H9 (cell line): Measurements from ENCODE around the gene NRG3. TPM values are rescaled to one million over a fixed set of nuclear protein-coding genes. Genes with fewer than 3 reads are reported as not detected.

Source experiments
- DNase-seq: peaks from one replicate; pipeline ENCODE4 v3.0.0-alpha.2; 2017
- H2AFZ ChIP-seq: one replicate; pipeline ENCODE4 v1.6.1; 2013; ENCODE audit warnings: mild to moderate bottlenecking, low read length, control low read depth, moderate library complexity
- H2AK5ac ChIP-seq: 2 replicates; pipeline ENCODE4 v1.6.1; 2013; ENCODE audit warnings: low read length, control low read depth, mixed read lengths; ENCODE audit not compliant: insufficient read length
- H2BK120ac ChIP-seq: one replicate; pipeline ENCODE4 v1.6.1; 2013; ENCODE audit warnings: low read depth, mild to moderate bottlenecking, low read length, control low read depth, inconsistent platforms; ENCODE audit not compliant: poor library complexity, severe bottlenecking
- H2BK12ac ChIP-seq: 2 replicates; pipeline ENCODE4 v1.6.1; 2013; ENCODE audit warnings: low read length, control low read depth, mixed read lengths, low read depth; ENCODE audit not compliant: insufficient read length
- H2BK15ac ChIP-seq: 2 replicates; pipeline ENCODE4 v1.6.1; 2013; ENCODE audit warnings: low read depth, low read length, control low read depth
- H2BK20ac ChIP-seq: one replicate; pipeline ENCODE4 v1.6.1; 2013; ENCODE audit warnings: low read depth, mild to moderate bottlenecking, low read length, control low read depth, inconsistent platforms; ENCODE audit not compliant: poor library complexity, severe bottlenecking
- H2BK5ac ChIP-seq: 2 replicates; pipeline ENCODE4 v1.6.1; 2013; ENCODE audit warnings: low read length, control low read depth, mixed read lengths; ENCODE audit not compliant: insufficient read length
- H3K14ac ChIP-seq: 2 replicates; pipeline ENCODE4 v1.6.1; 2013; ENCODE audit warnings: low read length, control low read depth; ENCODE audit not compliant: insufficient read depth
- H3K18ac ChIP-seq: 2 replicates; pipeline ENCODE4 v1.6.1; 2013; ENCODE audit warnings: low read depth, mild to moderate bottlenecking, mixed read lengths, low read length, control low read depth; ENCODE audit not compliant: insufficient read length
- H3K23ac ChIP-seq: 2 replicates; pipeline ENCODE4 v1.6.1; 2013; ENCODE audit warnings: low read length, control low read depth, mixed read lengths, low read depth; ENCODE audit not compliant: insufficient read length
- H3K23me2 ChIP-seq: 2 replicates; pipeline ENCODE4 v1.6.1; 2013; ENCODE audit warnings: low read depth, mild to moderate bottlenecking, mixed read lengths, low read length, control low read depth; ENCODE audit not compliant: insufficient read length, poor library complexity, severe bottlenecking
- H3K27ac ChIP-seq: 2 replicates; pipeline ENCODE4 v1.5.1; 2013; ENCODE audit warnings: low read length, control low read depth, mixed read lengths, low read depth; ENCODE audit not compliant: insufficient read length
- H3K27me3 ChIP-seq: 2 replicates; pipeline ENCODE4 v1.6.1; 2013; ENCODE audit warnings: low read length, control low read depth, inconsistent platforms; ENCODE audit not compliant: insufficient read depth
- H3K4ac ChIP-seq: 2 replicates; pipeline ENCODE4 v1.6.1; 2013; ENCODE audit warnings: low read depth, mild to moderate bottlenecking, control low read depth, inconsistent platforms, low read length, moderate library complexity
- H3K4me1 ChIP-seq: 2 replicates; pipeline ENCODE4 v1.6.1; 2013; ENCODE audit warnings: low read length, control low read depth, inconsistent platforms; ENCODE audit not compliant: insufficient read depth
- H3K4me2 ChIP-seq: 2 replicates; pipeline ENCODE4 v1.6.1; 2013; ENCODE audit warnings: low read length, control low read depth, mixed read lengths; ENCODE audit not compliant: insufficient read length, insufficient read depth
- H3K56ac ChIP-seq: 2 replicates; pipeline ENCODE4 v1.6.1; 2013; ENCODE audit warnings: low read depth, mild to moderate bottlenecking, mixed read lengths, low read length, control low read depth; ENCODE audit not compliant: insufficient read length
- H3K79me1 ChIP-seq: 2 replicates; pipeline ENCODE4 v1.6.1; 2013; ENCODE audit warnings: low read depth, mild to moderate bottlenecking, moderate library complexity, low read length, control low read depth, inconsistent platforms; ENCODE audit not compliant: insufficient read depth, poor library complexity, severe bottlenecking
- H3K79me2 ChIP-seq: 2 replicates; pipeline ENCODE4 v1.6.1; 2013; ENCODE audit warnings: low read length, control low read depth, inconsistent platforms; ENCODE audit not compliant: insufficient read depth
- H3K9ac ChIP-seq: 2 replicates; pipeline ENCODE4 v1.6.1; 2013; ENCODE audit warnings: low read length, control low read depth, mixed read lengths; ENCODE audit not compliant: insufficient read length; ENCODE audit errors: extremely low read depth
- H3K9me3 ChIP-seq: one replicate; pipeline ENCODE4 v1.6.1; 2013; ENCODE audit warnings: low read depth, low read length, inconsistent platforms; ENCODE audit not compliant: control insufficient read depth
- H3T11ph ChIP-seq: one replicate; pipeline ENCODE4 v1.6.1; 2013; ENCODE audit warnings: mild to moderate bottlenecking, low read length, control low read depth, inconsistent platforms
- H4K20me1 ChIP-seq: one replicate; pipeline ENCODE4 v1.6.1; 2013; ENCODE audit not compliant: control insufficient read depth, insufficient read length, insufficient read depth
- H4K5ac ChIP-seq: 2 replicates; pipeline ENCODE4 v1.6.1; 2013; ENCODE audit warnings: low read depth, mild to moderate bottlenecking, mixed read lengths, low read length, control low read depth; ENCODE audit not compliant: insufficient read length
- H4K8ac ChIP-seq: replicated peaks from 2 replicates; pipeline ENCODE4 v1.6.1; 2013; ENCODE audit warnings: low read length, control low read depth, mixed read lengths, low read depth; ENCODE audit not compliant: insufficient read length
- H4K91ac ChIP-seq: 2 replicates; pipeline ENCODE4 v1.6.1; 2013; ENCODE audit warnings: low read depth, mild to moderate bottlenecking, moderate library complexity, mixed read lengths, low read length, control low read depth; ENCODE audit not compliant: insufficient read length
- H3K27ac Mint-ChIP-seq, 3 experiments: 2 replicates in 2 of 3; 3 replicates in 1 of 3; pipeline ENCODE4 v1.8.0; 2020 to 2021; ENCODE audit warnings: mixed read lengths in 3 of 3, mild to moderate bottlenecking in 1 of 3, moderate library complexity in 1 of 3
- H3K27me3 Mint-ChIP-seq: 2 replicates; pipeline ENCODE4 v1.8.0; 2021; ENCODE audit warnings: low read depth, mild to moderate bottlenecking, moderate library complexity, mixed read lengths
- H3K36me3 Mint-ChIP-seq, 3 experiments: 2 replicates in 2 of 3; 3 replicates in 1 of 3; pipeline ENCODE4 v1.8.0; 2020 to 2021; ENCODE audit warnings: low read depth in 3 of 3, mixed read lengths in 3 of 3; ENCODE audit not compliant: insufficient read depth in 1 of 3
- H3K4me1 Mint-ChIP-seq, 2 experiments: 2 replicates each; pipeline ENCODE4 v1.8.0; 2020; ENCODE audit warnings: mixed read lengths in 2 of 2
- H3K4me3 Mint-ChIP-seq, 2 experiments: 2 replicates in 1 of 2; 3 replicates in 1 of 2; pipeline ENCODE4 v1.8.0; 2020 to 2021; ENCODE audit warnings: mild to moderate bottlenecking in 2 of 2, mixed read lengths in 2 of 2, moderate library complexity in 1 of 2
- H3K9me3 Mint-ChIP-seq, 2 experiments: 2 replicates in 1 of 2; 3 replicates in 1 of 2; pipeline ENCODE4 v1.8.0; 2020; ENCODE audit warnings: mild to moderate bottlenecking in 2 of 2, mixed read lengths in 2 of 2, moderate library complexity in 1 of 2
- WGBS: extraction: QIAGEN DNeasy Blood & Tissue Kit; methylation state at CpG from one replicate; pipeline ENCODE4 v1.1.7; 2013; ENCODE audit warnings: missing lambda C conversion rate, low lambda C conversion rate, mixed read lengths; ENCODE audit not compliant: insufficient read length; ENCODE audit errors: extremely low coverage; 5-methylcytosine and 5-hydroxymethylcytosine counted together
- total RNA-seq: library from RNA; stranded (reverse); gene quantifications from 2 replicates; pipeline ENCODE4 v1.2.1, GENCODE V29; 2021
- TF ChIP-seq, protein P1 (sequence below): fragments of 200-600 bp; sonication (generic); conservative IDR thresholded peaks from 3 replicates; pipeline ENCODE4 v1.8.0; 2021; ENCODE audit warnings: antibody characterized with exemption, mild to moderate bottlenecking

NRG3 gene
- total RNA-seq, 1 experiment from 2014 or later, result 1.6 TPM

DNA sequence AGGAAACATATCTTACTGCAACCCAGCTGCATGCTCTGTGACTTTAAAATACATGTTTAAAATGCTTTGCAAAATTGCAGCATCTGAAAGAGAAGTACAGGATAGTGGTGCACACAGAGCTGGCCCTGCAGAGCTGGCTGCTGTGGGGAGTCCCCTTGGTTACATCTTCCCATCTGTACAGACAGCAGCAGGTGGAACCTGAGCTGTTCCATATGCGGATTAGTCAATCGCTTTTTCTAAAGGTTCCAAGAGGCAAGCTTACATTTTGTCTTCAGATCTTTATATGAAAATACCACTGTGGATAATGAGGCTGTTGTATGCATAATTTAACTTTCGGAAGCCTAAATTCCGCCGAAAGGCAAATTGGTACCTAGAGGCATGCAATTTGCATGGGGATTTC lies 444.1 kb downstream of the NRG3 start:
- Histone ChIP-seq H2AK5ac (no peak overlapping the region), H4K8ac (no peak overlapping the region), H3K23me2 (no peaks in the 10 kb centered on the region), H3K4ac (no peak overlapping the region), H4K5ac (no peak overlapping the region), H2BK120ac (no peak overlapping the region), H3K14ac (no peak overlapping the region), H3K79me1 (no peaks in the 10 kb centered on the region), H3K4me2 (no peak overlapping the region), H2BK15ac (no peak overlapping the region), H3K27ac (no peak overlapping the region), H3K23ac (no peak overlapping the region), H3K9me3 (no peaks in the 10 kb centered on the region), H4K20me1 (no peaks in the 10 kb centered on the region), H3K18ac (no peak overlapping the region), H3T11ph (no peak overlapping the region), H2BK5ac (no peak overlapping the region), H2BK12ac (no peak overlapping the region), H3K4me1 (peaks cover 2% of the 10 kb centered on the region; the same call in 1 of the 2 replicates), H4K91ac (no peak overlapping the region), H2AFZ (no peak overlapping the region), H3K9ac (no peak overlapping the region), H3K27me3 (no peaks in the 10 kb centered on the region), H3K79me2 (0 out of 2 replicates have a peak, but pooled peaks cover 2% of the 10 kb centered on the region), H3K56ac (no peak overlapping the region), H2BK20ac (no peak overlapping the region)
- no peak for DNase-seq
- WGBS, result no CpG with 5 or more reads among the region's 5 CpGs
- H3K9me3 Mint-ChIP-seq, result no peaks in the 10 kb centered on the region
- no peaks in the 10 kb centered on the region for H3K36me3 Mint-ChIP-seq
- H3K4me1 Mint-ChIP-seq, result peaks cover 6 to 12% of the 10 kb centered on the region in 2 experiments
- no peak overlapping the region for H3K27ac Mint-ChIP-seq
- no peaks in the 10 kb centered on the region for H3K27me3 Mint-ChIP-seq
- no peak overlapping the region for H3K4me3 Mint-ChIP-seq
- TF ChIP-seq, protein P1, sequence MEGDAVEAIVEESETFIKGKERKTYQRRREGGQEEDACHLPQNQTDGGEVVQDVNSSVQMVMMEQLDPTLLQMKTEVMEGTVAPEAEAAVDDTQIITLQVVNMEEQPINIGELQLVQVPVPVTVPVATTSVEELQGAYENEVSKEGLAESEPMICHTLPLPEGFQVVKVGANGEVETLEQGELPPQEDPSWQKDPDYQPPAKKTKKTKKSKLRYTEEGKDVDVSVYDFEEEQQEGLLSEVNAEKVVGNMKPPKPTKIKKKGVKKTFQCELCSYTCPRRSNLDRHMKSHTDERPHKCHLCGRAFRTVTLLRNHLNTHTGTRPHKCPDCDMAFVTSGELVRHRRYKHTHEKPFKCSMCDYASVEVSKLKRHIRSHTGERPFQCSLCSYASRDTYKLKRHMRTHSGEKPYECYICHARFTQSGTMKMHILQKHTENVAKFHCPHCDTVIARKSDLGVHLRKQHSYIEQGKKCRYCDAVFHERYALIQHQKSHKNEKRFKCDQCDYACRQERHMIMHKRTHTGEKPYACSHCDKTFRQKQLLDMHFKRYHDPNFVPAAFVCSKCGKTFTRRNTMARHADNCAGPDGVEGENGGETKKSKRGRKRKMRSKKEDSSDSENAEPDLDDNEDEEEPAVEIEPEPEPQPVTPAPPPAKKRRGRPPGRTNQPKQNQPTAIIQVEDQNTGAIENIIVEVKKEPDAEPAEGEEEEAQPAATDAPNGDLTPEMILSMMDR, result no peak
